Neural cell (in vitro differentiated cells): ENCODE data around the gene LAMC2.

Experiments
- CTCF ChIP-seq: fragments of 450-650 bp; IDR thresholded peaks from 2 replicates; pipeline ENCODE4 v1.5.1; 2014; ENCODE audit warnings: antibody characterized with exemption, mild to moderate bottlenecking, moderate library complexity; ENCODE audit not compliant: poor library complexity, severe bottlenecking
- POLR2AphosphoS5 ChIP-seq: IDR thresholded peaks from 2 replicates; pipeline ENCODE4 v1.6.1; 2012
- RAD21 ChIP-seq: fragments of 450-650 bp; conservative IDR thresholded peaks from 2 replicates; pipeline ENCODE4 v1.6.1; 2014; ENCODE audit warnings: antibody characterized with exemption, mild to moderate bottlenecking, moderate library complexity

DNA sequence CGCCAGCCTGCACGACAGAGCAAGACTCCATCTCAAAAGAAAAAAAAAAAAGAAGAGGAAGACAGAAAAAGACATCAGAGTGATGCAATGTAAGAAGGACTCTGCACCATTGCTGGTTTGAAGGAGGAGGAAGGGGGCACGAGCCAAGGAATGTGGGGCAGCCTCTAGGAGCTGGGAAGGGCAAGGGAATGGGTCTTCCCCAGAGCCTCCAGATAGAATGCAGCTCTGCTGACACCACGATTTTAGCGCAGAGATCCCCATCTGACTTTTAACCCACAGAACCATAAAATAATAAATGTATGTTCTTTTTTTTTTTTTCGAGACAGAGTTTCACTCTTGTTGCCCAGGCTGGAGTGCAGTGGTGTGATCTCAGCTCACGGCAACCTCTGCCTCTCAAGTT lies 33.9 kb upstream of the LAMC2 start:
- TF ChIP-seq CTCF (no peak), POLR2AphosphoS5 (no peak), RAD21 (no peak)
